PC-3 (cell line): ENCODE data around the gene VARS2. TPM values are rescaled to one million over a fixed set of nuclear protein-coding genes. Genes with fewer than 3 reads are reported as not detected.

Experiments used
- ATAC-seq: fragments of 200-7000 bp; cut with Tn5 transposase; 2 replicates; pipeline ENCODE4 v1.9.1; 2020; ENCODE audit warnings: mild to moderate bottlenecking, moderate library complexity
- BruUV-seq: library from RNA; stranded (reverse); fragments of 400-500 nt; replicated peaks from 2 replicates; lab custom pipeline; 2021; lab: Mats Ljungman, UMichigan
- CTCF ChIA-PET: fragments of 300-600 bp; sonication (Branson Sonifier 250); formaldehyde crosslinking; loops from one replicate; lab custom pipeline; 2022; ENCODE audit warnings: antibody characterized with exemption; lab: Charles Lee
- POLR2A ChIA-PET: fragments of 300-600 bp; sonication (Branson Sonifier 250); formaldehyde crosslinking; loops from one replicate; lab custom pipeline; 2022; ENCODE audit warnings: antibody characterized with exemption; ENCODE audit not compliant: unreplicated experiment; lab: Charles Lee
- DNase-seq: peaks from one replicate; pipeline ENCODE4 v3.0.0-alpha.2; 2015
- H2AFZ ChIP-seq: fragments of 300-600 bp; sonication (generic); 2 replicates; pipeline ENCODE4 v1.6.0; 2016; ENCODE audit warnings: antibody characterized with exemption, low read length
- H3F3A ChIP-seq: fragments of 300-600 bp; sonication (generic); one replicate; pipeline ENCODE4 v1.6.0; 2017; ENCODE audit warnings: antibody characterized with exemption, low read length, control low read depth, mild to moderate bottlenecking; ENCODE audit not compliant: unreplicated experiment
- H3K27ac ChIP-seq: fragments of 300-600 bp; sonication (generic); 2 replicates; pipeline ENCODE4 v1.5.1; 2016; ENCODE audit warnings: mild to moderate bottlenecking, low read length
- H3K27me3 ChIP-seq: fragments of 300-600 bp; sonication (generic); 2 replicates; pipeline ENCODE4 v1.6.1; 2016; ENCODE audit warnings: low read length, mixed read lengths
- H3K36me3 ChIP-seq: fragments of 300-600 bp; sonication (generic); 2 replicates; pipeline ENCODE4 v1.6.1; 2016; ENCODE audit warnings: low read depth, mixed run types, low read length, mixed read lengths
- H3K4me1 ChIP-seq: fragments of 300-600 bp; sonication (generic); 2 replicates; pipeline ENCODE4 v1.5.1; 2016; ENCODE audit warnings: low read length; ENCODE audit not compliant: insufficient read depth
- H3K4me2 ChIP-seq: fragments of 300-600 bp; sonication (generic); 2 replicates; pipeline ENCODE4 v1.6.0; 2016; ENCODE audit warnings: low read length
- H3K4me3 ChIP-seq: fragments of 300-600 bp; sonication (generic); 2 replicates; pipeline ENCODE4 v1.5.1; 2016; ENCODE audit warnings: mild to moderate bottlenecking, low read length, mixed read lengths
- H3K79me2 ChIP-seq: fragments of 300-600 bp; sonication (generic); 2 replicates; pipeline ENCODE4 v1.6.1; 2017; ENCODE audit warnings: low read length, mixed read lengths
- H3K9ac ChIP-seq: fragments of 300-600 bp; sonication (generic); 2 replicates; pipeline ENCODE4 v1.6.0; 2016; ENCODE audit warnings: mild to moderate bottlenecking, low read length
- H3K9me2 ChIP-seq: fragments of 300-600 bp; sonication (generic); replicated peaks from 2 replicates; pipeline ENCODE4 v1.6.1; 2016; ENCODE audit warnings: mixed run types, low read length, mixed read lengths
- H3K9me3 ChIP-seq: fragments of 300-600 bp; sonication (generic); 2 replicates; pipeline ENCODE4 v1.6.1; 2016; ENCODE audit warnings: low read length, mixed read lengths
- H4K20me1 ChIP-seq: fragments of 300-600 bp; sonication (generic); 2 replicates; pipeline ENCODE4 v1.6.1; 2016; ENCODE audit warnings: low read length, mixed read lengths
- EZH2 ChIP-seq: fragments of 300-600 bp; sonication (generic); IDR thresholded peaks from one replicate; pipeline ENCODE4 v1.6.1; 2017; ENCODE audit warnings: antibody characterized with exemption, mild to moderate bottlenecking, low read length; ENCODE audit not compliant: unreplicated experiment
- EZH2phosphoT487 ChIP-seq: fragments of 300-600 bp; sonication (generic); IDR thresholded peaks from 2 replicates; pipeline ENCODE4 v1.6.1; 2018; ENCODE audit warnings: mild to moderate bottlenecking, antibody characterized with exemption, low read length, borderline replicate concordance
- intact Hi-C: fragments of 100-400 bp; cut with micrococcal nuclease; formaldehyde crosslinking; loops from 2 replicates; pipeline ENCODE4 v1.9.0; 2023
- total RNA-seq: library from RNA; depleted of rRNA; stranded (reverse); fragments of >200 nt; gene quantifications from 2 replicates; pipeline ENCODE4 v1.2.3, GENCODE V29; 2014
- TF ChIP-seq, protein P1 (sequence below): fragments of 300-600 bp; sonication (generic); conservative IDR thresholded peaks from 2 replicates; pipeline ENCODE4 v1.5.1; 2017; ENCODE audit warnings: antibody characterized with exemption, low read depth, mild to moderate bottlenecking, low read length

VARS2 gene
- total RNA-seq, 1 experiment from 2014 or later: 66.5 TPM

DNA sequence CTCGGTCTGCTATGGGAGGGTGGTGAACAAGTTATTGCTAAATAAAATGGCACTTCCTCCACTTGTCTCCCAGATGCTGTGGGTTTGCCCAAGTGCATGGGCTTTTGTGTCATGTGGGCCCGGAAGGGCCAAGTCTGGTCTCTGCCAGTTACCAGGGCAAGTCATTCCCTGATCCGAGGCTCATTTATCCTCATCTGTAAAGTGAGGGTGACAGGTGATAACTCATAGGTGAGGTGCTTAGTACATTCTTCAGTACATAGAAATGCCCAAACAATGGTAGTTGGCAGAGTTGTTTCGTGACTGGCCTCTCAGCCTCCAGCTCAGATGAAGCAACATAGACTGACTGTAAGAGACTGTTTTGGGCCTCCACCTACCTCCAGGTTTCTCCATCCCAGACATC lies 24.7 kb downstream of the VARS2 start:
- DNase-seq (no peak), ATAC-seq (no peak)
- Histone ChIP-seq H3K9me2 (no peaks in the 10 kb centered on the region), H3K27ac (no peak overlapping the region), H3K4me2 (no peak overlapping the region), H3K9ac (no peak overlapping the region), H3K27me3 (no peaks in the 10 kb centered on the region), H3K4me1 (peaks cover 9% of the 10 kb centered on the region; the same call in 1 of the 2 replicates), H2AFZ (no peak overlapping the region), H3K36me3 (no peaks in the 10 kb centered on the region), H3K79me2 (no peaks in the 10 kb centered on the region), H3K9me3 (no peaks in the 10 kb centered on the region), H3K4me3 (no peak overlapping the region), H3F3A (no peaks in the 10 kb centered on the region), H4K20me1 (no peaks in the 10 kb centered on the region)
- no peak for TF ChIP-seq EZH2
- no peak for TF ChIP-seq EZH2phosphoT487
- TF ChIP-seq, protein P1, sequence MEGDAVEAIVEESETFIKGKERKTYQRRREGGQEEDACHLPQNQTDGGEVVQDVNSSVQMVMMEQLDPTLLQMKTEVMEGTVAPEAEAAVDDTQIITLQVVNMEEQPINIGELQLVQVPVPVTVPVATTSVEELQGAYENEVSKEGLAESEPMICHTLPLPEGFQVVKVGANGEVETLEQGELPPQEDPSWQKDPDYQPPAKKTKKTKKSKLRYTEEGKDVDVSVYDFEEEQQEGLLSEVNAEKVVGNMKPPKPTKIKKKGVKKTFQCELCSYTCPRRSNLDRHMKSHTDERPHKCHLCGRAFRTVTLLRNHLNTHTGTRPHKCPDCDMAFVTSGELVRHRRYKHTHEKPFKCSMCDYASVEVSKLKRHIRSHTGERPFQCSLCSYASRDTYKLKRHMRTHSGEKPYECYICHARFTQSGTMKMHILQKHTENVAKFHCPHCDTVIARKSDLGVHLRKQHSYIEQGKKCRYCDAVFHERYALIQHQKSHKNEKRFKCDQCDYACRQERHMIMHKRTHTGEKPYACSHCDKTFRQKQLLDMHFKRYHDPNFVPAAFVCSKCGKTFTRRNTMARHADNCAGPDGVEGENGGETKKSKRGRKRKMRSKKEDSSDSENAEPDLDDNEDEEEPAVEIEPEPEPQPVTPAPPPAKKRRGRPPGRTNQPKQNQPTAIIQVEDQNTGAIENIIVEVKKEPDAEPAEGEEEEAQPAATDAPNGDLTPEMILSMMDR: no peak
- intact Hi-C loops: loop anchor here (10.0 kb wide), 1 partner anchor 46 kb away; the partner anchor contains the start of gene MUC21
- CTCF ChIA-PET: interaction anchor here (0.6 kb wide), 1 partner anchor 69 kb away, joined by 3 read pairs; no protein-coding TSS in a partner anchor
- POLR2A ChIA-PET: no interaction called here
- BruUV-seq: no TSS peak

DNA sequence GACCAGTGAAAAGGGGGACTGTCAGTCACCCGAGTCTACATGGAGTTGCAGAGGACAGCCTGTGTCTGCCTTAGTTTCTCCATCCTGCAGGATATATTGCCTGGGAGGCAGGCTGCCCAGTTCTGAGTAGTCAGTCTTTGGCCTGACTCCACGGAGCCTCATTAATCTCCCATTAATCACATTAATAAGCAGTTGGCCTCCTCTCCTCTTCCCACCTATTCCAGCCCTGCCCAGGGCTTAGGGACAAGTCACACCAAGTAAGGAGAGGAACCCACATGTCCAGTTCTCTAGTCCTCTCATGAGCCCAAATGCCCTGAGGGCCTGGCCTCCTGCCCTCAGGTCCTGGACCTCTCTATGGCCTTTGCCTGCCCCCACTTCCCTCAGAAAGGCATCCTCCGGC lies 25.4 kb downstream of the VARS2 start:
- BruUV-seq: no TSS peak
- Histone ChIP-seq H3K27ac (no peak overlapping the region), H3K9me2 (no peaks in the 10 kb centered on the region), H3F3A (no peaks in the 10 kb centered on the region), H3K4me2 (no peak overlapping the region), H3K36me3 (no peaks in the 10 kb centered on the region), H3K79me2 (no peaks in the 10 kb centered on the region), H3K27me3 (no peaks in the 10 kb centered on the region), H4K20me1 (no peaks in the 10 kb centered on the region), H3K4me1 (peaks cover 9% of the 10 kb centered on the region; the same call in 1 of the 2 replicates), H3K9ac (no peak overlapping the region), H2AFZ (no peak overlapping the region), H3K9me3 (no peaks in the 10 kb centered on the region), H3K4me3 (no peak overlapping the region)
- ATAC-seq: no peak
- intact Hi-C loops: loop anchor here (10.0 kb wide), 1 partner anchor 45 kb away; the partner anchor contains the start of gene MUC21
- ChIA-PET CTCF (interaction anchor here (1.5 kb wide), 1 partner anchor 131 kb away, joined by 5 read pairs; no protein-coding TSS in a partner anchor), POLR2A (no interaction called here)
- no peak for DNase-seq
- TF ChIP-seq, protein P1: no peak
- no peak for TF ChIP-seq EZH2phosphoT487
- TF ChIP-seq EZH2: no peak

DNA sequence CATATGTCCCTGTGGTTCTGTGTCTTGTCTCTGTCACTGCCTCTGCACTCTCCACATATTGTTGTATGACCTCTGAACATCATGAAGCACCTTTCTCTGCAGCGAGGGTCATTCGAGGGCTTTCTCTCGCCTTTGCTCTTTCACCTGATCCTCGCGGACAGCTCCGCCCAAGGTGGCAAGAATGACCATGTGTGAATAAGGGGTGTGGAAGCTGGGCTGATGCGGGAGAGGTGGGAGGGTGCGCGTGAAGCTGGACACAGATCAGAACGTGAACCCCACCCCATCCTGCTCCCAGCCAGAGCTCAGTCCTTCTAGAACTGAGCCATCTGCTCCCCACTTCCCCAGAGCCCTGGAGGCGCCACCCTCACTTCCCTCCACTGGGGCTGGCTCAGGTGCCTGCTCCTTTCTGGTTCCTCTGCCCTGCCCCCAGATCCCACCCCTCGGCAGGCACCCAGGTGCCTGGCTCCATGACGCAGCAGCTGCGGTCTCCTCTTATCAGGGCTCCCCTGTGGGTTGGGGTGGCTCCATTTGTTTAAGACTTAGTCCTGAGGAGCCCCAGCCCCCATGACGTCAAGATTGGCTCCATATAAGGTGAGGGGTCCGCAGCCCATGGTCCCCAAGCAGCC lies 26.4 kb downstream of the VARS2 start, which contains the start of gene MUCL3:
Gene MUCL3, plus strand, starts transcription at position 613 of the 626 bp plus-strand sequence. CDS start 27 bp downstream, outside the sequence.
- Histone ChIP-seq H4K20me1 (no peaks in the 10 kb centered on the region), H3K9ac (no peak within 1 kb of the TSS), H3K9me3 (no peaks in the 10 kb centered on the region), H3K79me2 (no peaks in the 10 kb centered on the region), H3K27me3 (no peaks in the 10 kb centered on the region), H3K4me3 (no peak within 1 kb of the TSS), H3K4me2 (no peak within 1 kb of the TSS), H3K9me2 (no peaks in the 10 kb centered on the region), H3K36me3 (no peaks in the 10 kb centered on the region), H3K4me1 (peaks cover 9% of the 10 kb centered on the region; the same call in 1 of the 2 replicates), H2AFZ (no peak within 1 kb of the TSS), H3K27ac (no peak within 1 kb of the TSS), H3F3A (no peaks in the 10 kb centered on the region)
- intact Hi-C loops: no loop called here
- POLR2A ChIA-PET: no interaction called here
- CTCF ChIA-PET: interaction anchor here (0.6 to 1.5 kb wide), 2 partner anchors 130 to 1187 kb away, joined by 3 to 5 read pairs; partner anchors contain the start of gene ATF6B
- BruUV-seq: no TSS peak
- no peak for DNase-seq
- no peak for ATAC-seq
- TF ChIP-seq EZH2 (no peak), EZH2phosphoT487 (no peak)
- TF ChIP-seq, protein P1: no peak
